Fibroblast of skin of right quadriceps (primary cell): ENCODE data around the gene FNTB.

ENCODE experiments used
- DNase-seq: peaks from one replicate; pipeline ENCODE4 v3.0.0-alpha.2; 2013

Gene FNTB

DNA sequence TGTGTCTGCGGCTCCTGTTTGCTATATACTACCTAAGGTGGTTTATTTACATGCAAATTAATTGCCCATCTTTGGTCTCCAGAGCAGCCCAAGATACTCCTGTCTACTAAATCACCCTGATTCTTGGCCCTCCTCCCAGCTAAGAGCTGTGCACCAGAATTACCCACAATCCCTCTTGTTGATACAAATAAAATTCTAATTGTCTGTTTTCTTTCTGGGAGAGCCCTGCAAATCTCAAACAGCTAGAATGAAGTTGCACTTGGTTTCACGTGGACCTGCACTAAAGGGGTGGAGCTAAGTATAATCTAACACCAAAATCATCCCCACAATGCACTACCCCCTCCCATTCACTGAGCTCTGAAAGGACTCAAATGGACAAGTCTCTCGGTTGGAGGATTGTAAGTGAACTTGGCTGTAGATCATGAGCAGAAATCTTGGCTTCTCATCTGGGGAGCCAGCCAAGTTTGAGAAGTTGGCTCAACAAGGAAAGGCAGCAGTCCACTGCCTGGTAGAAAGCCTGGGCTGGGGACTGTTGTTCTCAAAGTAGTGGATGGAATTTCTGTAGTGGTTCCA is 109.0 kb downstream of the FNTB start:
- peak; percentile 60 for DNase-seq

DNA sequence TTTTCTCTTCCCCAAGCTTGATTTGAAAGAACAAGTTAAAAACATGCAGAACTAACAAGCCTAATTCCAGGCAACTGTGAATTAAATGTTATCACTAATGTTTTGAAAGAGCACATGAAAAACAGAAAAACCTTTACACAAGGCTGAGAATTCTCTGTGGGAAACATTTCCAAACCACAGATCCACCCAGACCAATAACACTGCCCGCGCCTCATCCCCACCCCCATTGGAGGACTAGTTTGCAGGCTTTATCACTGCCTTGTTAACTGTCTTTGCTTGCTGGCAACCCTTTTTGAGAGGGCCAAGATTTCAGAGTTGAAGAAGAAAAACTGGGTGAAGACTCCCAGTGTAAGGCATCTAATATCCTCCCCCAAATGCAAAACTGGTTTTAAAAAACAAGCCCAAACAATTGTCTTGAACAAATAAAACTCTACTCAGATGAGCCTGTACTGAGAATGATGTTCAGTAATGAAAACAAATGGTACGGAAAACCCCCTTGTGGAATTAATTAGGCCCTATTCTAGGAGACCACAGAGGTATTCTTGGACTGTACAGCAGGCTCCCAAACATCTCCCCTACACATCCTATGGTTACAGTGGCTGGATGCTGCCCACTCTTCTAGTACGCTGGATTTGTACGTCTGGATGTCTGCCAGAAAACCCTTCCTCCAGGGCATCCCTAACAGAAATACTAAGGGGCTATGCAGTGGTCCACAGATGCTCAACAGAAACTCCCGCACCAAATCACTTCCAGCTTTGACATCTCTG is 109.8 kb downstream of the FNTB start:
- DNase-seq: peak; percentile 51

DNA sequence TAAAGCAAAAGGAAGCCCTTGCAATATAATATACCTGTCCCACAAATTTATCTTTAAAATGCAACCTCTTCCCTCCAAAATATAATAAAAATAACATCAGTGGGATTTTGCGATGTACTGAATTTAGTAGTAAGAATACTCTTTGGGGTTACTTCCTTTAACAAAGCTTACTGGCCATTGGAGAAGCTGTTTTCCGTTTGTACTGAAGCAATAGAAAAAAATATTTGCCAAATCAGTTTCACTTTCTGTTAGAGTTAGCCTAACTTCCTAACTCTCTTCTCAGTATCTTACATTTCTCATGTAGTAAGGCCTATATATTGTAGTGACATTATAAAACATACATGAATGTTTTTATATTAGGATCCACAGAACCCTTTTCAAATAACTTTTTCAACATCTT is 111.9 kb downstream of the FNTB start:
- no peak for DNase-seq

DNA sequence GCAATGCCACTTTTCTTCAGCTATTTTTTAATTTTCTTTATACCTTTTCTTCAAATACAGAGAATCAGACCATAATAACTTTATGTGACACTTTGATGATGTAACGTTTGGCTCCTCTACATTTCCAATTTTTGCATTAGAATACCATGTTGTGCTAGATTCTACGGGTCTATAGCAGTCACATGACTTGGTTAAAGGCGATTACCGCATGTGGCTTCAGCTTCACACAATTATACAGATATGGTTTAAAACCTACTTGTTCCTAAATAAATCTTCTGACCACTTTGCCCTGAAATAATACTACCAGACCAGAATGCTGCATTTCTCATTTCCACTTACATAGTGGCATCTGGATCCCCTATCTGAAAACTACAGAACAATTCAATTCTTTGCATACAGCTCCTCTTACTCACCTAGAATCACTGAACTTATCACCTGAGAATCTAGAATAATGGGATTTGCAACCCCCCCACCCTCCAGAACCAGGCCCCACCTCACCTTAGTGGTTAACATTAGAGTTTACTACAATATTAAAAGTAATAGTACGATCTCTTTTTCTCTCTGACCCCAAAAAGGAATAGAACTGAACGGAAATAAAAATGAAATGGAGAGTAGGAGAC is 114.3 kb downstream of the FNTB start:
- DNase-seq: no peak

DNA sequence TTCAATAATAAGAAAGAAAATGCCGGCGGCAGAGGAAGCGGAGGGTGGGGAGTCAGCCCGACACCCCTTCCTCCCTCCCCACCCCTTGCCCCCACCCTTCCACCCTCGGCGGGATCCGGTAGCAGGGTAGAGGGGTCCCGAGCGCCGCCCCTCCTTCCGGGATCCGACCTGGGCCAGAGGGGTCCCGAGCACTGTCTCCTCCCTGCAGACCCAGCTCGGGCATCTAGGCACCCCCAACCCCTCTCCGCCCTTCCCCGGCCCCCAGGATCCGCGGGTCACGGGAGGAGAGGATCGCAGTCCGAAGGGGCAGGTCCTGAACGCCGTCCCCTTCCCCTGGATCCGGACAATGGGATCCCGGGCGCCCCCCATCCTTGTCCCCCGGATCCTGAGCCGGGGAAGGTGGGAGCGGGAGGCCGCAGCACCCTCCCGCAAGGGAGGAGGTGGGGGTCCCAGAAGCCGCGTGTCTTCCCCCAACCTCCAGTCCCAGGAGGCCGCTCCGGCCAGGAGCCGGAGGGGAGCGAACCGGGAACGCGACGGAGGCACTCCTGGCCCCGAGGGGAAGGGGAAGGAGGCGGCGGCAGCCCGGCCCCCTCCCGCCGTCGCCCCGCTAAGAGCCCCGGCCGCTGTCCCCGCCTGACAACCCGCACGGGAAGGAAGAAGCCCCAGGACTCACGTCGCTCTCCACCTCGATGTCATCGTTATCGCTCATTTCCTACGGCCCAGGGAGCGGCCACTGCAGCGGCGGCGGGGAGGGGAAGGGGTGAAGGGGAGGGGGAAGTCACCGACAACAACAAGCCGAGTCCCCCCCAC is 115.1 kb downstream of the FNTB start:
- DNase-seq: no peak

DNA sequence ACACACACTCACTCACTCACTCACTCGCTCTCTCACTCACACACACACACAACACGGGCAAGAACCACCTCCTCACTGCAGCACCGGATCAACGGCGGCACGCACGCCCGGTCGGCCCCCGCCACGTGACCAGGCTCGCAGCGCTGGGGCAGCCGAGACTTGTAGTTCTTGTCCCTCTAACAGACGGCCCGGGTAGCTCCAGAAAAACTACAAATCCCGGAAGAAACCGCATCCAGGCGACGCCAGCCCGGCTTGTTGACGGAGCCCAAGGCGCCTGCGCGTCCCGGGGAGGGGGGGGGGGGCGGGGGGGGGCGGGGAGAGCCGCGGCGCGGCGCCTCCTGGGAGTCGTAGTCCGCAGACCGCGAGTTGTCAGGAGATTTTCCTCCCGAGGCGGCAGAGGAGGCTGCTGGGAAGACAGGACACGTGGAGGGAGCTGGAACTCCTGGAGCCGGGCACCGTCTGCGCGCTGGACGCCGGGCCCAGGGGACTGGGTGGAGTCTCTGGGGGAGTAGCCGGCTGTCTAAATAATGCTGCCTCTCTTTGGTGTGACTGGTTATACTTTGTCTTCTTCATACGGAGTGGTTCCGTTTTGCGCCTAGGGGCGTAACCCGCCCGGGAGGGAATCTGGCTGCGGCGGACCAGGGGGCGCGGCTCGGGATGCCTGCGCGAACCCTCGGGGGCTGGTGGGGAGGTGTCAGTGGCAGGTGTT is 115.9 kb downstream of the FNTB start, which contains the start of gene MAX:
TSS of gene MAX (minus strand) at position 77 of the 709 bp plus-strand sequence. CDS start 178 bp downstream, outside the sequence.
- peak; percentile 99 for DNase-seq

DNA sequence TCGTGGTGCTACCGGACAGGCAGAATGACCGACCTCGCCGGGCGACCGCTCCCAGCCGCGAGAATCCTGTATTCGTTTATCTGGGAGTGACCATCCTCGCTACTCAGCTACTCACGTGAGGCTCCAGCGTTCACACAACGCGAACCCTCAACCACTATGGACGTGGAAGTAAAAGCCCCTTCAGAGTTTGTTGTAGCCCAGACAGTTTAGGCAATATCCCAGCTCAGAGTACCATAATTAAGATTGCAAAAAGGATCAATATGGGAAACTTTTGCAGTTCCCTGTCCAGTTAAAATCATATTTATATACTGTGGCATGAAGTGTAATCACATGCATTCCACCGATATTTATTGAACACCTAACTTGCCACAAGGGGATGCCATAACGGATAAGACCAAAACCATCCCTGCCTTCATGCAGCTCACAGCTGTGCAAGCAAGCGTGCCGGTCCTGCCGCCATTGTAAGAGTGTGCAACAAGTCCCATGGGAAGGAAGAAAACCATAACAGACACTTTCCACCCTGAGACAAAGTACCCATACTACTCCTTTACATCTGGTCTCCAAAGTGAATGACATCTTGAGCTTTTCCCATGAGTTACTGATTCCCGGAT is 116.6 kb downstream of the FNTB start:
- peak; percentile 37 for DNase-seq

DNA sequence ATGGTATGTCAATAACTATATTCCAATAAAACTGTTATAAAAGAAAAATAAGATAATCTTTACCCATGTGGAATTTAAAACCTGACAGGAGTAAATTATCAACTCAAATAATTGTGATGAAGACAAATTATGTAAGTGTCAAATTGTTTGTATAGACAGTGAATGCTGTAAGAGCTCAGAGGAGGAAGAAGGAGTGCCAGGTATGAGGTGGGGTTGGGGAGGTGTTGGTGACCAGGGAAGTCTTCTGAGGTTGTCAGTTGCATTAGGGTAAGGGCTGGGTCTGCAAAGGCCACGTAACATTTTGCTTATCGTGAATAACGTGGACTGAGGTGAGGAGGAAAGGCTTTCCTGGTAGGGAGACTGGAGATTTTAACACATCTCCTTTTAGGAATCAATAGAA is 118.1 kb downstream of the FNTB start:
- DNase-seq: no peak

DNA sequence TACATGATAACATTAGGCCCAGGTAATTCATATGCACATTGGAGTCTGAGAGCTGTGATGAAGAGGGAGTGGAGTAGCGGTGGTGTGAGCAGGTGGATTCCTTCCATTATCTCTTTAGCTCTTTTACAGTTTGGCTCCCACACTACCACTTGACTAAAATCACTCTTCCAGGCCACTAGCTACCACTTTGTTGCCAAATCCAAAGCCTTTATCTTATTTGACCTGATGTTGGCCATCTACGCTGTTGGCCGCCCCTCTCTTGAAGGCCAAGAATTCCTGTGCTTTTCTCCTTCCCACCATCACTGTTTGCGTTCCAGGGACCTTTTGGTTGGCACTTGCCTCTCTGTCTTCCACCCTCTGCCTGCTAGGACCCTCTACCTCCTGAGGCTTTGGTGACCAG is 119.6 kb downstream of the FNTB start:
- DNase-seq: no peak

DNA sequence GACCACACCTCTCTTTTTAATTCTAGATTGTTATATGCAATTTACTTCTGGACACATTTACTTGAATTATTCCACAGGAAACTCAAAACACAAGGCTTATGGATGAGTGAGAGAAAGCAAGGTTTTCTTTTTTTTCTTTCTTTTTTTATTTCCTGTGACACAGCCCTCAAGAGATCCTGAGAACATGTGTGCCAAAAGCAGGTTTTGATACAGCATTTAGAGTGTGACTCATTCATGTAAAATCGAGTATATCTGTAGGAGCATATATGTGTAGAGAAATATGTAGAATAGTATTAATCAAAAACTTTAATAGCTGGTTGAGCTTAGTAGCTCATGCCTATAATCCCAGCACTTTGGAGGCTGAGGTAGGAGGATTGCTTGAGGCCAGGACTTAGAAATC is 120.0 kb downstream of the FNTB start:
- no peak for DNase-seq

DNA sequence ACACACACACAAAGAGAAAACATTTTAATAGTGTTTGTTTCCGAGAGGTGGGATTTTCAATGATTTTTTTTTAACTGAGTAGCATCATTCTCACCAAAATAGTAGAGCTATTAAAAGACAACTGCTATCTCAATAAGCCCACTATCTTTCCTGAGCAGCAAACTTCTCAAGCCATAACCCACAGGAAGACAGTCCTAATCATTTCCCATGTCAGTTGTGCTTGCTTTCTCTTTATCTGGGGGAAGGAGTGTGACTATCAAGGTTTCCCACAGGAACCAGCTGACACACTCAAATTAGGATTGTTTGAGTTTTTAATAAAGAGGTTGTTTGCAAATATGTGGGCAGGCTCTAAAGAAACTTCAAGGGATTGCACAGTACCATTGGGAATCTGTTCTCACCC is 120.5 kb downstream of the FNTB start:
- DNase-seq: no peak

DNA sequence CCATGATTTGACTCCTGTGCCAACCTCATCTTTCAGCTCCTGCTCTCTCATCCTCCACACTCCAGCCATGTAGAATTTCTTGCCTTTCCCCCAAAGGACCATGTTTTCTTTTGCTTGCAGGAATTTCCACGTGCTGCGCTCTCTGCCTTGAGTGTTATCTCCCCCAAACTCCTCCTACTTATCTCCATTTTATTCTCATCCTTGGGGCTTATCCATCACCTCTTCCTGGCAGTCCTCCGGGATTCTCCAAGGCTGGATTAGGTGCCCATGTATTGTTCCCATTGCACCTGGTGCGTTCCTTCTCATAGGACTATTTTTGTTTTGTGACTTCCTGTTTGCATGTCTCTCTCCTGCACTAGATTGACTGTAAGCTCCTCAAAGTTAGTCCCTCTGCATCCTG is 122.7 kb downstream of the FNTB start:
- no peak for DNase-seq

DNA sequence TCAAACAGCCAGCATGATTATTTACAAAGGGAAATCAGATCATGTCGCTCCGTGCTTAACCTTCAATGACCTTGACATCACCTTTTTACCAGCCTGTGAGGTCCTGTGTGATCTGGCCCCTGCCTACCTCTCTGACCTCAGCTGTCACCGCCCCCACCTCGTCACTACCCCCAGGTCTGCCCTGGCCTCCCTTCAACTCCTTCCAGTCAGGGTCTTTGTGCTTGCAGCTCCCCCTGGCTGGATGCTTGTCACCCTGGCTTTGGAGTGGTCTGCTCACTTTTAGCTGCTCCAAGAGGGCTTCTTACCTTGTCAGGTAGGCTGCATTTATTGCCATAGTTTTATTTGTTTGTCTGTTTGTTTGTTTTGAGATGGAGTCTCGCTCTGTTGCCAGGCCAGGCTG is 123.8 kb downstream of the FNTB start:
- no peak for DNase-seq
